CD4-positive, alpha-beta T cell treated with Interleukin-4 for 4 hours (primary cell): ENCODE results near the gene SIGLEC7.

ENCODE experiments used
- DNase-seq: peaks from one replicate; pipeline ENCODE4 v3.0.0-alpha.2; 2020

The SIGLEC7 gene

DNA sequence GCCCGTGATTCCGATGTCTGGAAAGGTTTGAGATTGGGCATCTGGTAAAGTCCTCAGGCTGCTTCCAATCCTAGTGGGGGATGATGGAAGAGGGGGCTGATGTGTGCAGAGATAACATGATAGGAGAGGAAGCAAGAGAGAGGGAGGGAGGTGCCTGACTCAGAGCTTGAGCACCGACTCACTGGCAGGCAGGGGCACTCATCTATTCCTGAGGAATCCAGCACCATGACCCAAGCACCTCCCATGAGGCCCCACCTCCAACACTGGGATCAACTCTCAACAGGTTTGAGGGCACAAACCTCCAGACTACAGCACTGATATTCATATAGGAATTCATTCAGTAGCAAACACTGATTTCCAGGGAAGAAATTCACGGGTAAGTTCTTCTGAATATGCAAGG is 23.0 kb upstream of the SIGLEC7 start:
- DNase-seq: no peak

- no peak for DNase-seq
Measured at GRCh38 chr19:51119611-51120010, 22.5 kb upstream of the SIGLEC7 start.

DNA sequence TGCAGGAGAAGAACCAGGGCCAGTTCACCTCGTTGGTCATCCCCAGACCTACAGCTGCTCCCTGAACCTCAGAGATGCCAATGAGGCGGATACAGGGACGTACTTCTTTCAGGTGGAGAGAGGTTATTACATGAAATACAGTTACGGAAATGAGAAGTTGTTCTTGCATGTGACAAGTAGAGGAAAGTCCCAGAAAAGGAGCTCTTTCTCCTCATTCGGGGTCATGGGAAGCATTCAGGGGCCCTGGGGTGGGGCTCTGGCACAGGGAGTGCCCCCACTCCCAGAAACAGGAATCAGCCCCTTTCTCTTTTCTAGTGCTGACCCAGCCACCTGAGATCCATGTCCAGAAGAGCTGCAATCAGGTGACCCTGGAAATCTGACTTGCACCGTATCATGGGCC is 21.9 kb upstream of the SIGLEC7 start:
- no peak for DNase-seq

DNA sequence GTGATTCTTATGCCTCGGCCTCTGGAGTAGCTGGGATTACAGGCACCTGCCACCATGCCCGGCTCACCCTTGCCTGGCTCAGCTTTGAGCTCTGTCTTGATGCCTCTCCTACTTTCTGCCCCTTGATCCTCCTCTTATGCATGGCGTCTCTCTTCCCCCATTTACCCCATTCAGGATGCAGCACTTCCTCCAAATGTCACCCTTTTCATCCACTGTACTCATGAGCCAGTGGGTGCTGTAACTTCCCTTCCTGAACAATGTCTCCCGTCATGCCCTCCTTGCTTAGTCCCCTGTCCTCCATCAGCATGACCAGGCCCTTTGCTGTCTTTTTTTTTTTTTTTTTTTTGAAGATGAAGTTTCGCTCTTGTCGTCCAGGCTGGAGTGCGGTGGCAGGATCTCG is 20.8 kb upstream of the SIGLEC7 start:
- no peak for DNase-seq

- no peak for DNase-seq
Measured at GRCh38 chr19:51122112-51122981, 19.8 kb upstream of the SIGLEC7 start.

DNA sequence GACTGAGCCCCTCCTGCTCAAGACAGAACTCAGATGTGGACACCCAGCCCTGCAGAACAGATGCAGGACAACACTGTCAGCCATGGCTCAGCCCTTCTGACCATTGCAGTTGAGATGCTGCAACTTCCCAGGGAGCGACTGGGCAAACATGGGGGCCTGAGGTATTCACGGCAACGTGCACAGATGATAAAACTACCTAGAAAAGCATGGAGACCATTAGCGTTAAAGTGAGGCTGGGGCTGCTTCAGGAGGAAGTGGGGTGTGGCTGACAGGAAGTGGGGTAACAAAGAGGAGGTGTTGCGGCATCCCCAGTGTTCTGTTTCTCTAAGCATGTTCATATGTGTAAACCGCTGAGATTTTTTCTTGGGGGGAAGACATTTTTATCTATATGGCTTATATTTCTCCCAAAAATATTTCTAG is 18.7 kb upstream of the SIGLEC7 start:
- DNase-seq: peak; percentile 68

GRCh38 chr19:51123802-51124201 is 18.3 kb upstream of the SIGLEC7 start:
- no peak for DNase-seq

DNA sequence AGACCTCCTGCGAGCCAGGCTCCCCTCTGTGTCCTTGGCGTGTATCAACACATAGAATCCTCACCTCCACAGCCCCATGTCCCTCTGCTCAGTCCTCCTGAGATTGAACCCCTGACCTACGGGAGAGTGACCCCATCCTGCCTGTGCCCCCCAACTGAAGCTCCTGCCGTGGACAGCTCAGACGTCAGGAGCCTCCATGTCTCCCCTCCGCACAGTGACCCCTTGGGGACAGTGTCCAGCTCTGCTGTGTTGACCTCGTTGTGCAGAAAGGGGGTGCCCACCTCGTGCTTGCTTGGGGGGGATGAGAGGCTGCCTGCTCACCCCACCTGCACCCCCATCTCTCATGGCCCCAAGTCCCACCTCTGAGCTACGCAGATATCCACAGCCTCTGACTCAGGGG is 17.9 kb upstream of the SIGLEC7 start:
- no peak for DNase-seq

DNA sequence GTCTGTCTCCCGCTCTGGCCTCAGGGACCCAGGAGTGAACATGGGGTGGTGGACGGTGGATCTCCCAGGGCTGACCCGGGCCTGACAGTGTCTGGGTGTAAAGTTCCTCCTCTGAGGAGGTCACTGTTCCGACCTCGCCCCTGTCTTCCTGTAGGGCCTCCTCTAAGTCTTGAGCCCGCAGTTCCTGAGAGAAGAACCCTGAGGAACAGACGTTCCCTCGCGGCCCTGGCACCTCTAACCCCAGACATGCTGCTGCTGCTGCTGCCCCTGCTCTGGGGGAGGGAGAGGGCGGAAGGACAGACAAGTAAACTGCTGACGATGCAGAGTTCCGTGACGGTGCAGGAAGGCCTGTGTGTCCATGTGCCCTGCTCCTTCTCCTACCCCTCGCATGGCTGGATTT is 17.4 kb upstream of the SIGLEC7 start, which contains the start of gene SIGLEC9:
Gene SIGLEC9, plus strand, starts transcription at position 178 of the 400 bp plus-strand sequence. Its CDS starts 69 bp downstream, at position 247.
- no peak for DNase-seq

- DNase-seq: no peak
Measured at GRCh38 chr19:51125421-51126075, 16.6 kb upstream of the SIGLEC7 start.

GRCh38 chr19:51127032-51127431 is 15.1 kb upstream of the SIGLEC7 start:
- no peak for DNase-seq

- peak; percentile 35 for DNase-seq
Measured at GRCh38 chr19:51127755-51128154, 14.3 kb upstream of the SIGLEC7 start.

GRCh38 chr19:51128227-51128626 is 13.9 kb upstream of the SIGLEC7 start:
- DNase-seq: no peak

GRCh38 chr19:51129716-51130115 is 12.4 kb upstream of the SIGLEC7 start:
- no peak for DNase-seq

DNA sequence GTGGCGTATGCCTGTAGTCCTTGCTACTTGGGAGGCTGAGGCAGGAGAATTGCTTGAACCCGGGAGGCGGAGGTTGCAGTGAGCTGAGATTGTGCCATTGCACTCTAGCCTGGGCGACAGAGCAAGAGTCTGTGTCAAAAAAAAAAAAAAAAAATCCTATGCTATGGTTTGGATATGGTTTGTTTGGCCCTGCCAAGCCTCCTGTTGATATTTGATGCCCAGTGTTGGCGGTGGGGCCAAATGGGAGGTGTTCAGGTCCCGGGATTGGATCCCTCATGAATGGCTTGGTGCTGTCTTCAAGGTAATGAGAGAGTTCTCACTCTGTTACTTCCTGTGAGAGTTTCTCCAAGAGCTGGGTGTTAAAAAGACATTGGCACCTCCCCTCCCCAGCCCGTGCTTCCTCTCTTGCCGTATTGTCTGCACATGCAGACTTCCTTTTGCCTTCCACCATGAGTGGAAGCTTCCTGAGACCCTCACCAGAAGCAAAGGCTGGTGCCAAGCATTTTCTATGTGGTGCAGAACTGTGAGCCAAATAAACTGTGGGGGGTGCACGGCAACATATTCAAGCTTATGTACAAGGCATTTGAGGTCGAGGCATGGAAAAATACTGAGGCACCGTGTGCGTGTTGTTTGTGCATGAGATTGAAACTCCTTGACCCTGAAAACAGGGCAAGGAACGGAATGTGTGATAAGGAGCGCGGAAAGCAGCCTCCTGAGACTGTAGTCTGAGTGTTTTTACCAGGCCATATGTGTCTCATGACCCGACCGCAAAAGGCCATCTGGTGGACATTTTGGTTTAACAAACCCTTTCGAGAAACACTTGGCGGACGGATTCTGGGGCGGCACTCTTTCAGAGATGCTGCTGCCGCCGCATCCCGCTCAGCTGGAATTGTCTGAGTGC is 10.1 kb upstream of the SIGLEC7 start:
- DNase-seq: peak; percentile 41

DNA sequence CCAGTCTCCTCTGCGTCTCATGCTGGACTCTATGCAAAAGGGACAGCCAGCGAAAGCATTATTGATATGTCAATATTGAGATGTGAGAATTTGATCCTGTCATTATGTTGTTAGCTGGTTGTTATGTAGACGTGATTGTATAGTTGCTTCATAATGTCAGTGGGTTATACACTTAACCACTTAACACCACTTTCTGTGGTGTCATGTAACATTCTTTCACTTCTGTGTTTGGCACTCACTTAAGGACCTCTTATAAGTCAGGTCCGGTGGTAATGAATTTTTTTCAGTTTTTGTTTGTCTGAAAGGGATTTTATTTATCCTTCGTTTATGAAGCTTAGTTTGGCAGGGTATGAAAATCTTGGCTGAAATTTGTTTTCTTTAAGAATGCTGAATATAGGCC is 7.1 kb upstream of the SIGLEC7 start:
- DNase-seq: no peak

- DNase-seq: no peak
Measured at GRCh38 chr19:51135986-51136762, 5.9 kb upstream of the SIGLEC7 start.

- DNase-seq: no peak
Measured at GRCh38 chr19:51136851-51137551, 5.1 kb upstream of the SIGLEC7 start.

GRCh38 chr19:51137792-51138425 is 4.2 kb upstream of the SIGLEC7 start:
- no peak for DNase-seq

- no peak for DNase-seq
Measured at GRCh38 chr19:51138549-51138979, 3.5 kb upstream of the SIGLEC7 start.
